ENCODE data around the gene MRC2. TPM values are rescaled to one million over a fixed set of nuclear protein-coding genes. Genes with fewer than 3 reads are reported as not detected.

The MRC2 gene
- total RNA-seq, 3 donors from 2014 or later (not counting 1 experiment from before 2014, with no cell fraction given), result 0.23 to 0.54 (median 0.50) TPM

DNA sequence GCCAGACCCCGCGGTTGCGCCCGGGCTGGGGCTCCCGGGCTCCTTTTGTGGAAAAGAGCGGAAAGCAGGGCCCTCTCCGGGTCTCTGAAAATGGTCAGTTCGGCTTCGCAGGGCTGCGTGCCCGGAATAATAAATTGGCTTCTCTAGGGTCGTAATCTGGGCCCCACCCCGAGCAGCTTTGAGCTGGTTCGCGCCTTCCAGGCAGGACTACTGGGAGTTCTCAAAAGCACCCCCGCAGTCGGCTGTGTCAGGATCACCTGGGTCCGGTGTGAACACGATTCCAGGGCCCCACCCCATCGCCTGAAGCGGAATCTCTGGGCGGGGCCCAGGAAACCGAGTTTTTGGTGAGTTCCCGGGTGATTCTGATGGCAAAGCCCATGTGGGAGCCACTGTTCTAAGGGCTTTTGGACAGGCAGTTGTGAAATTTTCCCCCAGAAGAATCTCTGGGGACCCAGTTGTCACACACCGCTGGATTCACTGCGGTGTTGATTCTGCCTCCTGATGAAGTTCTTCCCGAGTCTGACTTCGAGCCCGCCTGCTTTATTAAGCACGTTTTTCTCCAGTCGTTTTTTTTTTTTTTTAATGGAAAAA, 77.0 kb downstream of the MRC2 start:
- peaks cover 0 to 2% of the 10 kb centered on the region in 2 donors for H3K27me3 Mint-ChIP-seq (ENCODE audit: low read depth in 2 of 2)
- WGBS (ENCODE audit: insufficient coverage), result 12% methylated on average over 31 of the region's 31 CpGs
- no peak overlapping the region for H3K27ac Mint-ChIP-seq
- intact Hi-C loops (cut with micrococcal nuclease), result loop anchor here (1.0 kb wide), 1 partner anchor 264 kb away; no protein-coding TSS in a partner anchor
- H3K4me3 Mint-ChIP-seq, result peak overlapping the region; percentile 84
- Histone ChIP-seq H3K36me3 (ENCODE audit: control insufficient read depth, insufficient read depth, low read length) (no peaks in the 10 kb centered on the region), H3K27me3 (ENCODE audit: control insufficient read depth, insufficient read depth, low read length) (no peaks in the 10 kb centered on the region), H3K4me1 (ENCODE audit: control insufficient read depth, insufficient read depth, low read length) (peaks cover 23% of the 10 kb centered on the region), H3K4me3 (ENCODE audit: low read length) (peak overlapping the region; percentile 46), H3K27ac (ENCODE audit: low read length) (no peak overlapping the region), H3K9me3 (ENCODE audit: control insufficient read depth, insufficient read depth, low read length) (no peaks in the 10 kb centered on the region)
- peak in 1 of 3 donors; percentile 7 for ATAC-seq
- TF ChIP-seq, protein P1, sequence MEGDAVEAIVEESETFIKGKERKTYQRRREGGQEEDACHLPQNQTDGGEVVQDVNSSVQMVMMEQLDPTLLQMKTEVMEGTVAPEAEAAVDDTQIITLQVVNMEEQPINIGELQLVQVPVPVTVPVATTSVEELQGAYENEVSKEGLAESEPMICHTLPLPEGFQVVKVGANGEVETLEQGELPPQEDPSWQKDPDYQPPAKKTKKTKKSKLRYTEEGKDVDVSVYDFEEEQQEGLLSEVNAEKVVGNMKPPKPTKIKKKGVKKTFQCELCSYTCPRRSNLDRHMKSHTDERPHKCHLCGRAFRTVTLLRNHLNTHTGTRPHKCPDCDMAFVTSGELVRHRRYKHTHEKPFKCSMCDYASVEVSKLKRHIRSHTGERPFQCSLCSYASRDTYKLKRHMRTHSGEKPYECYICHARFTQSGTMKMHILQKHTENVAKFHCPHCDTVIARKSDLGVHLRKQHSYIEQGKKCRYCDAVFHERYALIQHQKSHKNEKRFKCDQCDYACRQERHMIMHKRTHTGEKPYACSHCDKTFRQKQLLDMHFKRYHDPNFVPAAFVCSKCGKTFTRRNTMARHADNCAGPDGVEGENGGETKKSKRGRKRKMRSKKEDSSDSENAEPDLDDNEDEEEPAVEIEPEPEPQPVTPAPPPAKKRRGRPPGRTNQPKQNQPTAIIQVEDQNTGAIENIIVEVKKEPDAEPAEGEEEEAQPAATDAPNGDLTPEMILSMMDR (IDR thresholded peaks at IDR 0.05), result no peak
- no peaks in the 10 kb centered on the region for H3K36me3 Mint-ChIP-seq
- H3K9me3 Mint-ChIP-seq, result no peaks in the 10 kb centered on the region
- H3K4me1 Mint-ChIP-seq, result peaks cover 10 to 12% of the 10 kb centered on the region in 2 donors
- DNase-seq, result peak in 1 of 2 donors; percentile 22

DNA sequence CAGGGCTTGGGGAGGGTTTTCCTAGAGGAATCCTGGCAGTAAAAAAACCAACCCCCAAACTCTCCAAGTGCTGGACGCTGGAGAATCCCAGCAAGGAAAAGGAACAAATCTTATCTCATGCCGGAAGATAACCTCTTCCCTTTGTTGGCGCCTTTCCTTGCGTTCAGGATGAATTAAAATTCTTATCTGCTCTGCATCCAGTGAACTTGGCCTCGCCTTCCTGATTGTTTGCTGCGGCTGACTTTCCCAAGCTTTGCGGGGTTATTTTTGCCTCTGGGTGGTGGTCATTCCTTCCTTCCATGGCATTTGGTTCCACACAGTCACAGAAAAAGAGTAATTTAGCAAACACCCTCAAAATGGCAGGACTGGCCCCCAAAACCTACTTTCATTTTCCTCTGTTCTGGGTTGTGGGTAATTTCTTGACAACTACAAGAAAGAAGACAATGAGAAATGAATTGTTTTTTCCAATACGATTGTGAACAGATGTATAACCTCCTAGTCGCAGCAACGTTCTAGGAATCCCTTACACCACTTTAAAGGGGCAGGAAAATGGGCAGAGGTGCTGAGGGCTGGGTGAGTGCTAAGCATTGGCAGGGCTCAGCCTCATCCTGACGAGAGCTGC, 77.8 kb downstream of the MRC2 start:
- TF ChIP-seq, protein P1 (IDR thresholded peaks at IDR 0.05), result no peak
- intact Hi-C loops (cut with micrococcal nuclease), result no loop called here
- Mint-ChIP-seq H3K9me3 (no peaks in the 10 kb centered on the region), H3K4me1 (peaks cover 10 to 12% of the 10 kb centered on the region in 2 donors), H3K27ac (peak overlapping the region; percentile 54 to 67), H3K4me3 (peak overlapping the region; percentile 84), H3K36me3 (no peaks in the 10 kb centered on the region), H3K27me3 (ENCODE audit: low read depth in 2 of 2) (no peaks in the 10 kb centered on the region)
- no peak for DNase-seq
- H3K27ac ChIP-seq (ENCODE audit: low read length), result no peak overlapping the region
- no peak overlapping the region for H3K4me3 ChIP-seq (ENCODE audit: low read length)
- no peaks in the 10 kb centered on the region for H3K36me3 ChIP-seq (ENCODE audit: control insufficient read depth, insufficient read depth, low read length)
- WGBS (ENCODE audit: insufficient coverage), result 83% methylated on average over 10 of the region's 11 CpGs
- no peaks in the 10 kb centered on the region for H3K9me3 ChIP-seq (ENCODE audit: control insufficient read depth, insufficient read depth, low read length)
- no peaks in the 10 kb centered on the region for H3K27me3 ChIP-seq (ENCODE audit: control insufficient read depth, insufficient read depth, low read length)
- H3K4me1 ChIP-seq (ENCODE audit: control insufficient read depth, insufficient read depth, low read length), result peaks cover 23% of the 10 kb centered on the region
- no peak for ATAC-seq

DNA sequence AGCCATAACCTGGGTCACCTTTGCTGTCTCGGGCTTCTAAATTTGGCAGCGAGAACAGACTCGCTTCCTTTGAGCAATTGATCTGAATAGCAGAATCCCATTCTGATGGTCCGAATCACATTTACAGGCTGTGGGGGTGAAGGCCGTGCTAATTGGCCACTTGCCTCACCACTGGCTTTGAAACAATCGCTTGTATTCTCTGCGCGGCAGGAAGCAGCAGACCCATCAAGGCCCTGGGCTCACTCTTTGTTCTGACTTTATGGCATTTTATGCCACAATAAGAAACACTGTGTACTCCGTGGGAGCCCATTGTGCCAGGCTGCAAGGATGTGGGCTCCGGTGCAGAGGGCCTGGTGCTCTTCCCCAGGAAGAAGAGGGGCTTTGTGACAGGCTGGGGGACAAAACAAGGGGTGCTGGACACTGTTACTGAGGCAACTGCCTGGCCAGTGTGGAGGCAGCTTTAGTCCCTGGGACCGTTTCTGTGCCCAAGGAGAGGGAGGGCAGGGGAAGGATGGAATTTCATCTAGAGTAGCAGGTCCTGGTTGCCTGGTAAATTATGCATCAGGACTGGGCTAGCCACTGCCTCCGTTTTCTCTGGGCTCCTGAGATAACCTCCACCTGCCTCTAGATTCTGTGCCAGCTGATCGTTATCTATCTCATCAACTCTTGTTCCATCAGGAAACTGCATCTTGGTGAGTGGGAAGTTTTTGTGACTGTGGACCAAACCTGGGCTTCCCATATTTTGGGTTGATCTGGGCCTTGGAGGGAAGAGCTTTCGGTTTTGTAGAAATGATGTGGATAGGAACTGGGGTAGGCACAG, 78.5 kb downstream of the MRC2 start:
- H3K36me3 Mint-ChIP-seq, result no peaks in the 10 kb centered on the region
- Histone ChIP-seq H3K27ac (ENCODE audit: low read length) (no peak overlapping the region), H3K27me3 (ENCODE audit: control insufficient read depth, insufficient read depth, low read length) (no peaks in the 10 kb centered on the region), H3K36me3 (ENCODE audit: control insufficient read depth, insufficient read depth, low read length) (no peaks in the 10 kb centered on the region), H3K4me3 (ENCODE audit: low read length) (no peak overlapping the region), H3K9me3 (ENCODE audit: control insufficient read depth, insufficient read depth, low read length) (no peaks in the 10 kb centered on the region), H3K4me1 (ENCODE audit: control insufficient read depth, insufficient read depth, low read length) (peaks cover 23% of the 10 kb centered on the region)
- H3K27me3 Mint-ChIP-seq (ENCODE audit: low read depth in 2 of 2), result no peaks in the 10 kb centered on the region
- TF ChIP-seq, protein P1 (IDR thresholded peaks at IDR 0.05), result no peak
- no peaks in the 10 kb centered on the region for H3K9me3 Mint-ChIP-seq
- peak overlapping the region; percentile 54 to 67 for H3K27ac Mint-ChIP-seq
- ATAC-seq (no peak), DNase-seq (no peak)
- 73% methylated on average over 12 of the region's 14 CpGs for WGBS (ENCODE audit: insufficient coverage)
- H3K4me3 Mint-ChIP-seq, result peak overlapping the region; percentile 84
- intact Hi-C loops (cut with micrococcal nuclease), result no loop called here
- H3K4me1 Mint-ChIP-seq, result peaks cover 10 to 12% of the 10 kb centered on the region in 2 donors

Data from natural killer cell (primary cell).